MM.1S (cell line): ENCODE data around the gene GSC.

Experiments used
- CTCF ChIP-seq: fragments of 300-600 bp; sonication (generic); IDR thresholded peaks from 2 replicates; pipeline ENCODE4 v1.5.1; 2016; ENCODE audit warnings: antibody characterized with exemption, low read length, mixed read lengths
- EZH2 ChIP-seq: fragments of 300-600 bp; sonication (generic); optimal IDR thresholded peaks from 2 replicates; pipeline ENCODE3; 2017; ENCODE audit warnings: low read depth, mild to moderate bottlenecking, antibody characterized with exemption, low read length, mixed read lengths

- no peak for TF ChIP-seq EZH2
- no peak for TF ChIP-seq CTCF
Measured at GRCh38 chr14:94768521-94769390, 1.2 kb downstream of the GSC start.
